OCI-LY7 (cell line): ENCODE measurements around the gene GALNTL6. TPM values are rescaled to one million over a fixed set of nuclear protein-coding genes. Genes with fewer than 3 reads are reported as not detected.

Experiments
- BruUV-seq: library from RNA; stranded (reverse); fragments of 400-500 nt; replicated peaks from 2 replicates; lab custom pipeline; 2021; lab: Mats Ljungman, UMichigan
- CTCF ChIA-PET: fragments of 300-600 bp; sonication (Branson Sonifier 250); formaldehyde crosslinking; loops from one replicate; lab custom pipeline; 2022; ENCODE audit warnings: antibody characterized with exemption; ENCODE audit not compliant: unreplicated experiment; lab: Charles Lee
- POLR2A ChIA-PET: fragments of 300-600 bp; sonication (Branson Sonifier 250); formaldehyde crosslinking; loops from one replicate; lab custom pipeline; 2022; ENCODE audit warnings: antibody characterized with exemption; lab: Charles Lee
- DNase-seq: peaks from one replicate; pipeline ENCODE4 v3.0.0-alpha.2; 2015; ENCODE audit warnings: low spot score
- H2AFZ ChIP-seq: fragments of 200-600 bp; sonication (generic), shearing (Covaris generic); 2 replicates; pipeline ENCODE4 v1.6.1; 2014; ENCODE audit warnings: mild to moderate bottlenecking, antibody characterized with exemption, low read length, moderate library complexity
- H3K27ac ChIP-seq: fragments of 200-600 bp; sonication (generic); 2 replicates; pipeline ENCODE4 v1.5.1; 2014; ENCODE audit warnings: mixed run types, low read depth, mild to moderate bottlenecking, moderate library complexity, low read length, inconsistent platforms; ENCODE audit not compliant: poor library complexity, severe bottlenecking
- H3K36me3 ChIP-seq: fragments of 200-600 bp; sonication (generic); 2 replicates; pipeline ENCODE4 v1.6.1; 2014; ENCODE audit warnings: mild to moderate bottlenecking, antibody characterized with exemption, low read length, moderate library complexity, mixed read lengths; ENCODE audit not compliant: insufficient read depth
- H3K4me1 ChIP-seq: fragments of 200-600 bp; sonication (generic); 2 replicates; pipeline ENCODE4 v1.5.1; 2014; ENCODE audit warnings: mild to moderate bottlenecking, low read length; ENCODE audit not compliant: insufficient read depth, poor library complexity, severe bottlenecking
- H3K4me2 ChIP-seq: fragments of 200-600 bp; sonication (generic); 2 replicates; pipeline ENCODE4 v1.6.1; 2014; ENCODE audit warnings: mild to moderate bottlenecking, low read length
- H3K4me3 ChIP-seq: fragments of 200-600 bp; sonication (generic); 2 replicates; pipeline ENCODE4 v1.5.1; 2014; ENCODE audit warnings: mild to moderate bottlenecking, low read depth, low read length; ENCODE audit not compliant: poor library complexity, severe bottlenecking
- H3K79me2 ChIP-seq: fragments of 200-600 bp; sonication (generic); 2 replicates; pipeline ENCODE4 v1.6.1; 2016; ENCODE audit warnings: low read depth, mild to moderate bottlenecking, low read length, moderate library complexity, mixed read lengths; ENCODE audit not compliant: insufficient read depth
- H3K9me2 ChIP-seq: fragments of 200-600 bp; sonication (generic); 2 replicates; pipeline ENCODE4 v1.6.1; 2016; ENCODE audit warnings: mild to moderate bottlenecking, low read length, mixed read lengths; ENCODE audit not compliant: insufficient read depth
- H3K9me3 ChIP-seq: fragments of 200-600 bp; sonication (generic); 2 replicates; pipeline ENCODE4 v1.6.1; 2014; ENCODE audit warnings: mild to moderate bottlenecking, mixed run types, low read length, mixed read lengths
- H4K20me1 ChIP-seq: fragments of 200-600 bp; sonication (generic); 2 replicates; pipeline ENCODE4 v1.6.1; 2014; ENCODE audit warnings: mild to moderate bottlenecking, antibody characterized with exemption, low read length, moderate library complexity, mixed read lengths; ENCODE audit not compliant: insufficient read depth
- EZH2phosphoT487 ChIP-seq: fragments of 200-600 bp; sonication (generic); IDR thresholded peaks from 2 replicates; pipeline ENCODE4 v1.6.1; 2018; ENCODE audit warnings: low read depth, borderline replicate concordance, mild to moderate bottlenecking, mixed run types, antibody characterized with exemption, low read length, moderate library complexity, mixed read lengths
- intact Hi-C: fragments of 100-400 bp; cut with micrococcal nuclease; formaldehyde crosslinking; loops from one replicate; pipeline ENCODE4 v1.10.0; 2022; ENCODE audit not compliant: unreplicated experiment
- total RNA-seq, 2 experiments: library from RNA; depleted of rRNA in 1 of 2; stranded (reverse); fragments of >200 nt in 1 of 2; shearing (Covaris generic) in 1 of 2; gene quantifications; 2 replicates each; pipeline ENCODE4 v1.2.3, GENCODE V29; 2014 to 2022
- TF ChIP-seq, protein P1 (sequence below): fragments of 200-600 bp; sonication (generic); conservative IDR thresholded peaks from 2 replicates; pipeline ENCODE4 v1.5.1; 2014; ENCODE audit warnings: mild to moderate bottlenecking, antibody characterized with exemption, low read length, moderate library complexity, mixed read lengths

Gene GALNTL6
- total RNA-seq, 2 experiments from 2014 or later = not detected

DNA sequence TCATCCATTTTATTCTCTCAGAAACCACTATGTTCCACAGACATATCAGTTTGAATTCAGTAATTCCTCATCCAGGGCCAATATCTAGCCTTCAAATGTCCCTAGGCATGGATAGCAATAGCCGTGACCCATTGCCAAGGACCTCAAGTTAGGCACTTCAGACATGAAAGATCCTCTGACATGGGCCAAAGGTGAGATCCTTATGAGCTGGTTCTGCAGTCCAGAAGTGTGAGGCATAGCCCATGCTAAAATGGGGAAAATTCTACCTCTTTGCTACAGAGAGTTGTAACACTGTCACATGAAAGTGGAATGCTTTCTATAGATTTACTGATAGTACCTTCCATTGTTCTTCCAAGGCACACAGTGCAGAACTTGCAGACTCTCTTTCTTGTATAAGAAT lies 1005.7 kb downstream of the GALNTL6 start:
- H3K79me2 ChIP-seq = no peaks in the 10 kb centered on the region
- no peak overlapping the region for H3K4me3 ChIP-seq
- H3K27ac ChIP-seq = no peak overlapping the region
- ChIA-PET CTCF (no interaction called here), POLR2A (no interaction called here)
- H4K20me1 ChIP-seq = no peaks in the 10 kb centered on the region
- H3K4me2 ChIP-seq = no peak overlapping the region
- intact Hi-C loops = no loop called here
- no peaks in the 10 kb centered on the region for H3K4me1 ChIP-seq
- no peaks in the 10 kb centered on the region for H3K9me2 ChIP-seq
- H3K9me3 ChIP-seq = no peaks in the 10 kb centered on the region
- TF ChIP-seq EZH2phosphoT487 = no peak
- TF ChIP-seq, protein P1, sequence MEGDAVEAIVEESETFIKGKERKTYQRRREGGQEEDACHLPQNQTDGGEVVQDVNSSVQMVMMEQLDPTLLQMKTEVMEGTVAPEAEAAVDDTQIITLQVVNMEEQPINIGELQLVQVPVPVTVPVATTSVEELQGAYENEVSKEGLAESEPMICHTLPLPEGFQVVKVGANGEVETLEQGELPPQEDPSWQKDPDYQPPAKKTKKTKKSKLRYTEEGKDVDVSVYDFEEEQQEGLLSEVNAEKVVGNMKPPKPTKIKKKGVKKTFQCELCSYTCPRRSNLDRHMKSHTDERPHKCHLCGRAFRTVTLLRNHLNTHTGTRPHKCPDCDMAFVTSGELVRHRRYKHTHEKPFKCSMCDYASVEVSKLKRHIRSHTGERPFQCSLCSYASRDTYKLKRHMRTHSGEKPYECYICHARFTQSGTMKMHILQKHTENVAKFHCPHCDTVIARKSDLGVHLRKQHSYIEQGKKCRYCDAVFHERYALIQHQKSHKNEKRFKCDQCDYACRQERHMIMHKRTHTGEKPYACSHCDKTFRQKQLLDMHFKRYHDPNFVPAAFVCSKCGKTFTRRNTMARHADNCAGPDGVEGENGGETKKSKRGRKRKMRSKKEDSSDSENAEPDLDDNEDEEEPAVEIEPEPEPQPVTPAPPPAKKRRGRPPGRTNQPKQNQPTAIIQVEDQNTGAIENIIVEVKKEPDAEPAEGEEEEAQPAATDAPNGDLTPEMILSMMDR = no peak
- DNase-seq = no peak
- H2AFZ ChIP-seq = no peak overlapping the region
- BruUV-seq = no TSS peak
- H3K36me3 ChIP-seq = no peaks in the 10 kb centered on the region

DNA sequence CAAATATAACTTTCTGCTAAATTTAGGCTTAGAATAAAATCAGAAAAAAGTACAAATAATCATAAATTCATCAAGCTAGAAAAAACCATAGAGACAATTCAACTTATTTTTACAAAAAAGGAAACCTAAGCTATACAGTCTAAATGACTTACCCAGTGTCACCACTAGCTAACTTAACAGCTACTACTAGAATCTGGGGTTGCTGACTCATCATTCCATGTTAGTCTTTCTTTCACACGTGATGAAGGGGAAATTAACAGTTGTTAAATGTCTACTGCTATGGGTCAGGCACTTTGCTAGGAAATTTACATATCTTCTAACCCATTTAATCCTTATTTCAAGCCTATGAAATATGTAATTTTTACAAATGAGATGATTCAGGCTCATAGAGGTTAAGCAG lies 1006.1 kb downstream of the GALNTL6 start:
- no peak overlapping the region for H3K4me3 ChIP-seq
- H3K9me3 ChIP-seq = no peaks in the 10 kb centered on the region
- no TSS peak for BruUV-seq
- ChIA-PET POLR2A (no interaction called here), CTCF (no interaction called here)
- no peak overlapping the region for H2AFZ ChIP-seq
- no peak overlapping the region for H3K4me2 ChIP-seq
- no peaks in the 10 kb centered on the region for H3K79me2 ChIP-seq
- no peaks in the 10 kb centered on the region for H4K20me1 ChIP-seq
- DNase-seq = no peak
- no peaks in the 10 kb centered on the region for H3K36me3 ChIP-seq
- intact Hi-C loops = no loop called here
- H3K27ac ChIP-seq = no peak overlapping the region
- TF ChIP-seq, protein P1 = no peak
- no peak for TF ChIP-seq EZH2phosphoT487
- no peaks in the 10 kb centered on the region for H3K4me1 ChIP-seq
- no peaks in the 10 kb centered on the region for H3K9me2 ChIP-seq

- Histone ChIP-seq H3K27ac (no peak overlapping the region), H2AFZ (no peak overlapping the region), H4K20me1 (no peaks in the 10 kb centered on the region), H3K9me2 (no peaks in the 10 kb centered on the region), H3K79me2 (no peaks in the 10 kb centered on the region), H3K9me3 (no peaks in the 10 kb centered on the region), H3K36me3 (no peaks in the 10 kb centered on the region), H3K4me1 (no peaks in the 10 kb centered on the region), H3K4me3 (no peak overlapping the region), H3K4me2 (no peak overlapping the region)
- CTCF ChIA-PET = no interaction called here
- DNase-seq = no peak
- TF ChIP-seq, protein P1 = no peak
- TF ChIP-seq EZH2phosphoT487 = no peak
- POLR2A ChIA-PET = interaction anchor here (0.6 kb wide), 1 partner anchor 659 kb away, joined by 3 read pairs; no protein-coding TSS in a partner anchor
- intact Hi-C loops = no loop called here
- no TSS peak for BruUV-seq
Measured at GRCh38 chr4:172822331-172822730, 1009.1 kb downstream of the GALNTL6 start.
